ENCODE data around the gene CD40LG.

GRCh38 chrX:136692271-136692670 lies 44.3 kb downstream of the CD40LG start:
- TF ChIP-seq CTCF (IDR thresholded peaks at IDR 0.05), result no peak
- TF ChIP-seq POLR2A (IDR thresholded peaks at IDR 0.05), result no peak
- no peak for TF ChIP-seq POLR2AphosphoS5 (IDR thresholded peaks at IDR 0.05)
